Measurements from ENCODE around the gene NFKBIE.

DNA sequence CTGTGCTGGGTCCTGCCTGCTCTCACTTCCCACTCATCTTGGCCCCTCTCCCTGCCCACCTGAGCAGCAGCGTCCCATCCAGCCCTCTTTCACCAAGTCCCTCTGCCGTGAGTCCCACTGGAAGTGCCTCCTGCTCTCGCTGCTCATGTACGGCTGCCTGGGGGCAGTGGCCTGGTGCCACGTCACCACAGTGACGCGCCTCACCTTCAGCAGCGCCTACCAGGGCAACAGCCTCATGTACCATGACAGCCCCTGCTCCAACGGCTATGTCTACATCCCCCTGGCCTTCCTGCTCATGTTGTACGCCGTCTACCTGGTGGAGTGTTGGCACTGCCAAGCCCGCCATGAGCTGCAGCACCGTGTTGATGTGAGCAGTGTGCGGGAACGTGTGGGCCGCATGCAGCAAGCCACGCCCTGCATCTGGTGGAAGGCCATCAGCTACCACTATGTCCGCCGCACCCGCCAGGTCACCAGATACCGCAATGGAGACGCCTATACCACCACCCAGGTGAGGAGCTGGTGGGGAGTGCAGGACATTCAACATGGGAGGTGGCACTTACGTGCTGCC, 7.7 kb upstream of the NFKBIE start:
- no peak for TF ChIP-seq POLR2AphosphoS5 (IDR thresholded peaks at IDR 0.05; ENCODE audit: low read depth)
- TF ChIP-seq, protein P1, sequence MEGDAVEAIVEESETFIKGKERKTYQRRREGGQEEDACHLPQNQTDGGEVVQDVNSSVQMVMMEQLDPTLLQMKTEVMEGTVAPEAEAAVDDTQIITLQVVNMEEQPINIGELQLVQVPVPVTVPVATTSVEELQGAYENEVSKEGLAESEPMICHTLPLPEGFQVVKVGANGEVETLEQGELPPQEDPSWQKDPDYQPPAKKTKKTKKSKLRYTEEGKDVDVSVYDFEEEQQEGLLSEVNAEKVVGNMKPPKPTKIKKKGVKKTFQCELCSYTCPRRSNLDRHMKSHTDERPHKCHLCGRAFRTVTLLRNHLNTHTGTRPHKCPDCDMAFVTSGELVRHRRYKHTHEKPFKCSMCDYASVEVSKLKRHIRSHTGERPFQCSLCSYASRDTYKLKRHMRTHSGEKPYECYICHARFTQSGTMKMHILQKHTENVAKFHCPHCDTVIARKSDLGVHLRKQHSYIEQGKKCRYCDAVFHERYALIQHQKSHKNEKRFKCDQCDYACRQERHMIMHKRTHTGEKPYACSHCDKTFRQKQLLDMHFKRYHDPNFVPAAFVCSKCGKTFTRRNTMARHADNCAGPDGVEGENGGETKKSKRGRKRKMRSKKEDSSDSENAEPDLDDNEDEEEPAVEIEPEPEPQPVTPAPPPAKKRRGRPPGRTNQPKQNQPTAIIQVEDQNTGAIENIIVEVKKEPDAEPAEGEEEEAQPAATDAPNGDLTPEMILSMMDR (IDR thresholded peaks at IDR 0.05; ENCODE audit: insufficient read depth, low read length), result no peak
- TF ChIP-seq, protein P2, sequence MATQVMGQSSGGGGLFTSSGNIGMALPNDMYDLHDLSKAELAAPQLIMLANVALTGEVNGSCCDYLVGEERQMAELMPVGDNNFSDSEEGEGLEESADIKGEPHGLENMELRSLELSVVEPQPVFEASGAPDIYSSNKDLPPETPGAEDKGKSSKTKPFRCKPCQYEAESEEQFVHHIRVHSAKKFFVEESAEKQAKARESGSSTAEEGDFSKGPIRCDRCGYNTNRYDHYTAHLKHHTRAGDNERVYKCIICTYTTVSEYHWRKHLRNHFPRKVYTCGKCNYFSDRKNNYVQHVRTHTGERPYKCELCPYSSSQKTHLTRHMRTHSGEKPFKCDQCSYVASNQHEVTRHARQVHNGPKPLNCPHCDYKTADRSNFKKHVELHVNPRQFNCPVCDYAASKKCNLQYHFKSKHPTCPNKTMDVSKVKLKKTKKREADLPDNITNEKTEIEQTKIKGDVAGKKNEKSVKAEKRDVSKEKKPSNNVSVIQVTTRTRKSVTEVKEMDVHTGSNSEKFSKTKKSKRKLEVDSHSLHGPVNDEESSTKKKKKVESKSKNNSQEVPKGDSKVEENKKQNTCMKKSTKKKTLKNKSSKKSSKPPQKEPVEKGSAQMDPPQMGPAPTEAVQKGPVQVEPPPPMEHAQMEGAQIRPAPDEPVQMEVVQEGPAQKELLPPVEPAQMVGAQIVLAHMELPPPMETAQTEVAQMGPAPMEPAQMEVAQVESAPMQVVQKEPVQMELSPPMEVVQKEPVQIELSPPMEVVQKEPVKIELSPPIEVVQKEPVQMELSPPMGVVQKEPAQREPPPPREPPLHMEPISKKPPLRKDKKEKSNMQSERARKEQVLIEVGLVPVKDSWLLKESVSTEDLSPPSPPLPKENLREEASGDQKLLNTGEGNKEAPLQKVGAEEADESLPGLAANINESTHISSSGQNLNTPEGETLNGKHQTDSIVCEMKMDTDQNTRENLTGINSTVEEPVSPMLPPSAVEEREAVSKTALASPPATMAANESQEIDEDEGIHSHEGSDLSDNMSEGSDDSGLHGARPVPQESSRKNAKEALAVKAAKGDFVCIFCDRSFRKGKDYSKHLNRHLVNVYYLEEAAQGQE (IDR thresholded peaks at IDR 0.05; ENCODE audit: insufficient replicate concordance, low read depth), result no peak

All from HL-60 (cell line).